ENCODE data around the gene DLG4. TPM values are rescaled to one million over a fixed set of nuclear protein-coding genes. Genes with fewer than 3 reads are reported as not detected.
"Not testable (repeated sequence)": the region's sequence is repeated elsewhere in the genome, so short reads cannot be mapped to it uniquely, and the experiment has no call there.

The DLG4 gene
- total RNA-seq, 1 experiment from 2014 or later: 21.0 TPM

- DNase-seq: peak; percentile 46
- Histone ChIP-seq H3K27me3 (ENCODE audit: control insufficient read depth, insufficient read depth, low read length) (peaks cover 12% of the 10 kb centered on the region), H3K4me3 (ENCODE audit: insufficient read depth, low read depth, low read length) (peak within 1 kb of the TSS; percentile 64), H3K36me3 (replicated peaks; ENCODE audit: control insufficient read depth, insufficient read depth, low read length) (no peaks in the 10 kb centered on the region)
Observed at GRCh38 chr17:7179317-7180254, 40.0 kb downstream of the DLG4 start, which contains the start of gene ASGR1. TSS of gene ASGR1 (minus strand) at chr17:7179370. CDS start at chr17:7178563, 807 bp downstream.

DNA sequence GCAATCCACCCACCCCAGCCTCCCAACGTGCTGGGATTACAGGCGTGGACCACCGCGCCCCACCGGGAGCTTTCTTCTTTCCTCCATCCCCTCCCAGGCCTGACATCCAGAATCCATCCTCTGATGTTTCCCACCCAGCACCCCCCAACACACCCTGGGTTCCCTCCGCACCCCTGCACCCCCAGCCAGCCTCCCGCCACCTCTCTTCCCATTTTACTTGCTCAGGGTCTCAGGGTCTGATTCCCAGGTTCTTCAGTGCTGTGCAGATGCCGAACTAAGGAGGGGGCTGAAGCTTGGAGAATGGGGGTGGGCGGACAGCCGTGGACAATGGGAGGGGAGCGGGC, 40.7 kb downstream of the DLG4 start:
- DNase-seq: no peak
- H3K36me3 ChIP-seq (replicated peaks; ENCODE audit: control insufficient read depth, insufficient read depth, low read length): no peaks in the 10 kb centered on the region
- no peak overlapping the region for H3K4me3 ChIP-seq (ENCODE audit: insufficient read depth, low read depth, low read length)
- H3K27me3 ChIP-seq (ENCODE audit: control insufficient read depth, insufficient read depth, low read length): peaks cover 12% of the 10 kb centered on the region

- peak; percentile 76 for DNase-seq
- H3K27me3 ChIP-seq (ENCODE audit: control insufficient read depth, insufficient read depth, low read length): peaks cover 12% of the 10 kb centered on the region
Observed at GRCh38 chr17:7177954-7178477, 41.6 kb downstream of the DLG4 start.

GRCh38 chr17:7177191-7177953, 42.3 kb downstream of the DLG4 start:
- peaks cover 12% of the 10 kb centered on the region for H3K27me3 ChIP-seq (ENCODE audit: control insufficient read depth, insufficient read depth, low read length)
- DNase-seq: peak; percentile 98
- no peaks in the 10 kb centered on the region for H3K36me3 ChIP-seq (replicated peaks; ENCODE audit: control insufficient read depth, insufficient read depth, low read length)
- peak overlapping the region; percentile 64 for H3K4me3 ChIP-seq (ENCODE audit: insufficient read depth, low read depth, low read length)

More at GRCh38 chr17:7177954-7178477, 41.6 kb downstream of the DLG4 start:
- Histone ChIP-seq H3K36me3 (replicated peaks; ENCODE audit: control insufficient read depth, insufficient read depth, low read length) (no peaks in the 10 kb centered on the region), H3K4me3 (ENCODE audit: insufficient read depth, low read depth, low read length) (peak overlapping the region; percentile 64)

DNA sequence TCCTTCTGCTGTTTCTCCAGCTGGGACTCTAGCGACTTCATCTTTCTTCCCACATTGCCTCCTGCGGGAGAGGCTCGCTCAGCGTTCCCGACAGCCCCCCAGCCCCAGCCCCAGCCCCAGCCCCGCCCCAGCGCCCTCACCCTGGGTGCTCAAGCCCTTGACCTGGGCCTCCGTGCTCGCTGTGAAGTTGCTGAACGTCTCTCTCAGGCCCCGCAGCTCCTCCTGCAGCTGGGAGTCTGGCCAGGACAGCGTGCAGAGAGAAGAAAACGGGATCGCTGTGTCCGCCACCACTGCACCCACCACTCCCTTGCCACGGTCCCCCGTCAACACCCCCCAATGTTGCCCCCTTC, 42.8 kb downstream of the DLG4 start:
- H3K4me3 ChIP-seq (ENCODE audit: insufficient read depth, low read depth, low read length): peak overlapping the region; percentile 64
- peak; percentile 83 for DNase-seq
- H3K27me3 ChIP-seq (ENCODE audit: control insufficient read depth, insufficient read depth, low read length): peaks cover 12% of the 10 kb centered on the region
- no peaks in the 10 kb centered on the region for H3K36me3 ChIP-seq (replicated peaks; ENCODE audit: control insufficient read depth, insufficient read depth, low read length)

DNA sequence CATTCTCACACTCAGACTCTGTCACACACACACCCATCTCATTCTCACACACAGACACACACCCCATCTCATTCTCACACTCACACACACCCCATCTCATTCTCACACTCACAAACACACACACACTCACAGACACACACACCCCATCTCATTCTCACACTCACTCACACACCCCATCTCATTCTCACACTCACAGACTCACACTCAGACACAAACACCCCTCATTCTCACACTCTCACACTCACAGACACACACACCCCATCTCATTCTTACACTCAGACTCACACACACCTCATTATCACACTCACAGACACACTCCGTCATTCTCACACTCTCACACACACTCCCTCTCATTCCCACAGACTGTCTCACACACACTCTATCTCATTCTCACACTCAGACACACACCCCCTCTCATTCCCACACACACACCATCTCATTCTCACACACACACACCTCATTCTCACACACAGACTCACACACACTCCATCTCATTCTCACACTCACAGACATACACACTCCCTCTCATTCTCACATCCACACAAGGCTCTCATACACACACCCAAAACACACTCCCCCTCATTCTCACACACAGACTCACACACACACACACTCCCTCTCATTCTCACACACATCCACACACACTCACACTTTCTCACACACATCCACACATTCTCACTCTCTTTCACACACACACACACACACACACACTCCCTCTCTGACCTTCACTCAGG, 43.4 kb downstream of the DLG4 start:
- H3K36me3 ChIP-seq (replicated peaks; ENCODE audit: control insufficient read depth, insufficient read depth, low read length): no peaks in the 10 kb centered on the region
- H3K4me3 ChIP-seq (ENCODE audit: insufficient read depth, low read depth, low read length): no peak overlapping the region
- no peak for DNase-seq
- H3K27me3 ChIP-seq (ENCODE audit: control insufficient read depth, insufficient read depth, low read length): peaks cover 12% of the 10 kb centered on the region

DNA sequence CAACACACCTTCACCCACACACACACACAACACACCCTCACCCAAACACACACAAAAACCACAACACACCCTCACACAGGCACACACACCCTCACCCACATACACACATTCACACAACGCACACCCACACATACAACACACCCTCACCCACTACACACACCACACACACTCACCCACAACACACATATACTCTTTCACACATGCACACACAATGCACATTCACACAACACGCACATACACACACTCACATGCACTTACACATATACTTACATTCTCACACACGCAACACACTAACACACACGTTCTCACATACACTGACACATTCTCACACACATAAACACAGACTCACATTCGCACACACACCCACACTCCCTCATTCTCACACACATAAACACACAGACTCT, 44.3 kb downstream of the DLG4 start:
- peaks cover 12% of the 10 kb centered on the region for H3K27me3 ChIP-seq (ENCODE audit: control insufficient read depth, insufficient read depth, low read length)
- no peak for DNase-seq

GRCh38 chr17:7174603-7175326, 44.9 kb downstream of the DLG4 start:
- H3K36me3 ChIP-seq (replicated peaks; ENCODE audit: control insufficient read depth, insufficient read depth, low read length): no peaks in the 10 kb centered on the region
- peaks cover 12% of the 10 kb centered on the region for H3K27me3 ChIP-seq (ENCODE audit: control insufficient read depth, insufficient read depth, low read length)
- no peak for DNase-seq
- no peak overlapping the region; the same call in 1 of the 2 replicates for H3K4me3 ChIP-seq (ENCODE audit: insufficient read depth, low read depth, low read length)

More for the DNA sequence above, 44.3 kb downstream of the DLG4 start:
- H3K4me3 ChIP-seq (ENCODE audit: insufficient read depth, low read depth, low read length): no peak overlapping the region
- no peaks in the 10 kb centered on the region for H3K36me3 ChIP-seq (replicated peaks; ENCODE audit: control insufficient read depth, insufficient read depth, low read length)

DNA sequence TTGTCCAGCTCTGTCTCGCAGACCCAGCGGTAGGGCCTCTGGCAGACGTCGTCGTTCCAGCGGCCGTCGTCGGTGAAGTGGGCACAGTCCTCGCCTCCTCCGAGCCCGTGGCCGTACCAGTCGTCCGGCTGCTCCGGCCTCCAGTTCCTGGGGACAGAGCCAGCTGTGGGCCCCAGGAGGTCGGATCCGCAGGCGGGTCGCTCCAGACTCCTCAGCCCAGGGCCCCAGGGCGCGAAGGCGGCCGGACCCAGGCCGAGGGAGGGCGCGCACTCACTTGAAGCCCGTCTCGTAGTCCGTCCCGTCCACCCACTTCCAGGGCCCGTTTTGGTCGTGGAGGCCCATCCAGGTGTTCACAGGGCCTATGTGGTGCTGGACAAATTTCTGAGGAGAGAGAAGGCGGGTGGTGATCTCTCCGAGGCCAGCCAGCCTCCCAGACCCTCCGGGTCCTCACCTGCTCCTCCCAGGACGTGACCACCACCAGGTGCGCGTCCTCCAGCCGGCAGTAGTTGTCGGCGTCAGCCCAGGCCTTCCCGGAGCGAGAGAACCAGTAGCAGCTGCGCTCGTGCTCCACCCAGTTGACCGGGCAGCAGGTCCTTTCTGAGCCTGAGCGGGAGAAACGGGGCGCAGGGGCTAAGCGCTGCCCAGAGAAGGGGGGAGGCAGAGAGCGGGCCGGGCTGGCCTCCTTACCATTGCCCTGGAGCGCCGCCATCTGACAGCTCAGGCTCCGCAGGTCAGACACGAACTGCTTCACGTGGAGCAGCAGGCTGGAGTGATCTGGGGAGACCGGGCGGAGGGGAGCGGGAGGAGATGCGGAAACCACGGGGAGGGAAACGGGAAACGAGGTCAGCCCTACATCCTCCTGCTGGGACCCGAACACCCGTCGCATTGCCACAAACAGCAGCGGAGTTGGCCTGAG, 45.7 kb downstream of the DLG4 start:
- peak overlapping the region; percentile 31 for H3K4me3 ChIP-seq (ENCODE audit: insufficient read depth, low read depth, low read length)

DNA sequence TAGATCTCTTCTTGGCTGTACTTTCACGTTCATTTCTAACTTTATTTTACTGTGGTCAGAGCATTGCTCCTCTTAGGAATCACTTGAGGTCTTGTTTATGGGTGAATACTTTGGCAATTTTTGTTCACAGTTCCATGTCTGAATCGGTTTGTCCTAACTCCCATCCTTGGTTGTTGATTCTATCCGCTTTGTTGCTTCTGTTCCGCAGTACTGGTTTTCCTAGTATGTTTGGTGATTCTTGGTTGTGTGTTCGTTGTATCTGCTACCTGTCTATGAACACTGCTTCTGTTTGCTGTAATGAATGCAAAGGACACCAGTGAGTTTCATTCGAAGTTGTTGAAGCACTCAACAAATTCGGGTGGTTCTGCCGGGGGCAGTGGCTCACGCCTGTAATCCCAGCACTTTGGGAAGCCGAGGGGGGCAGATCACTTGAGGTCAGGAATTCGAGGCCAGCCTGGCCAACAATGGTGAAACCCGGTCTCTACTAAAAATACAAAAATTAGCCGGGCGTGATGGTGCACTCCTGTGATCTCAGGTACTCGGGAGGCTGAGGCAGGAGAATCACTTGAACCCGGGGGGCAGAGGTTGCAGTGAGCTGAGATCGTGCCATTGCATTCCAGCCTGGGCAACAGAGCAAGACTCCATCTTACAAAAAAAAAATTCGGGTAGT, 47.0 kb downstream of the DLG4 start:
- not testable (repeated sequence) for H3K36me3 ChIP-seq (replicated peaks; ENCODE audit: control insufficient read depth, insufficient read depth, low read length); H3K27me3 ChIP-seq (ENCODE audit: control insufficient read depth, insufficient read depth, low read length); H3K4me3 ChIP-seq (ENCODE audit: insufficient read depth, low read depth, low read length); DNase-seq

More for the DNA sequence above, 45.7 kb downstream of the DLG4 start:
- peak; percentile 95 for DNase-seq
- Histone ChIP-seq H3K36me3 (replicated peaks; ENCODE audit: control insufficient read depth, insufficient read depth, low read length) (no peaks in the 10 kb centered on the region), H3K27me3 (ENCODE audit: control insufficient read depth, insufficient read depth, low read length) (peaks cover 12% of the 10 kb centered on the region)

GRCh38 chr17:7169565-7169908, 50.1 kb downstream of the DLG4 start:
- H3K36me3 ChIP-seq (replicated peaks; ENCODE audit: control insufficient read depth, insufficient read depth, low read length); H3K4me3 ChIP-seq (ENCODE audit: insufficient read depth, low read depth, low read length); DNase-seq; H3K27me3 ChIP-seq (ENCODE audit: control insufficient read depth, insufficient read depth, low read length): not testable (repeated sequence)

DNA sequence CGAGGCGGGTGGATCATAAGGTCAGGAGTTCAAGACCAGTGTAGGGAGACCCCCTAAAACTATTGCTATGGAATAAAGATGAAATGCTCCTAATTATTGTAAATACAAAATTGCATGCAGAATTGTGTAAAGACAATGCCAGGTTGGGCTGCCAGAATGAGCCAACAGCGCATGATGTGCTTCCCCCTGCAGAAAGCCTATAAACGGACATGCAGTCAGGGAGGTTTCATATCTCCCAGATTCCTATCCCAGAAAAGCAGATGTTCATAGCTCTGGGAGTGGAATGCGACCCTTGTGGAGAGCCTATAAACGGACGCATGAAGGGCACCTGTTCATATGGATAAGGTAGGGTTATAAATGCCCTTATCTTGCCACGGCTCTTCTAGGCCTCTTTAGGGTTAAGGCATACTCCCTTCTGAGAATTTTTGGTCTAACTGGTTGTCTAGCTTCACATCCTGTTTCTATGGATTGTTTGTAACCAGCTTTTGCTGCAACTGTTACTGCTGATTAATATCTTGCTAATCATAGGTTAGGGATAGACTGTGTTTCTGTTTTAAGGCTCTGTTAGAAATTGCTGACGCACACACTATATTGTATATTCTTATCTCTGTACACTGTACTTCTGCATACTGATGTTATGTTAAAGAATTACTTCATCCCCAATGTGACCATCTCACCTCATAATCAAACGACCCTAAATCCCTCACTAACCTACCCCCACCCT, 50.6 kb downstream of the DLG4 start:
- H3K4me3 ChIP-seq (ENCODE audit: insufficient read depth, low read depth, low read length); DNase-seq; H3K27me3 ChIP-seq (ENCODE audit: control insufficient read depth, insufficient read depth, low read length); H3K36me3 ChIP-seq (replicated peaks; ENCODE audit: control insufficient read depth, insufficient read depth, low read length): not testable (repeated sequence)
